ENCODE measurements around the gene AANAT.

The AANAT gene

GRCh38 chr17:76440751-76441362 is 26.5 kb upstream of the AANAT start:
- in situ Hi-C loops (cut with HindIII; ENCODE audit: low sequenced_read_pairs), result loop anchor here (5.0 to 25.0 kb wide), 3 partner anchors 109 to 404 kb away; partner anchors contain the start of gene EVPL

DNA sequence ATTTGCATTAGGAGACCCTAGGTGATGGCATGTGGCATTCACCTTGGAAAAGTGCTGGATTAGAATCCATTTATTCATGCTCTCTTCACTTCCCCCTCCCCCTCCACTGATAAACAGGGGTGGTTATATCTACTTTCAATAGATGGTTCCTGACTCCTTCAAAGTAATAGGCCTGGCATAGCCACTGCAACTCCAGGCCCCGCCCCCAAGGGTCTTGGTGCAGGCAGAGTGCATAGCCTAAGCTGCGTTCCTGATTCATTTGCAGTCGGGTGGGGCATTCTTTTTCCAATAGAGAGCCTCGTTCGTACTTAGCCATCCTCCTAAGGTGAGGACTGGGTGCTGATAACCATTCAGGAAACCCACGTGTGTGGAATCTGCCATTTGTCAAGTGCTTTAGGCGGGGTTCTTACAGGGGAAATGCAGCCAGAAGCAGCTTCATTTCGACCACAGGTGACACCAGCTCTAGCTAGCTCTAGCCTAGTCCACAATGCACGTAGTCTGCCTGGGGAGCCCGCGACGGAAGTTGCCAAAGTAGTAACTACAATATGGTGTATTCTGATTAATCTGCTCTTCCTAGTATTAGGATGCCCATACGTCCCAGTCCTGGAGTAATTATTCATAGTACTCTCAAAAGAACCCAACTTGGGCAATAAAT is 25.6 kb upstream of the AANAT start:
- in situ Hi-C loops (cut with HindIII; ENCODE audit: low sequenced_read_pairs), result loop anchor here (5.0 to 25.0 kb wide), 3 partner anchors 110 to 405 kb away; partner anchors contain the start of gene EVPL

- in situ Hi-C loops (cut with HindIII; ENCODE audit: low sequenced_read_pairs), result loop anchor here (5.0 to 25.0 kb wide), 3 partner anchors 110 to 405 kb away; partner anchors contain the start of gene EVPL
Measured at GRCh38 chr17:76442341-76443338, 24.8 kb upstream of the AANAT start.

DNA sequence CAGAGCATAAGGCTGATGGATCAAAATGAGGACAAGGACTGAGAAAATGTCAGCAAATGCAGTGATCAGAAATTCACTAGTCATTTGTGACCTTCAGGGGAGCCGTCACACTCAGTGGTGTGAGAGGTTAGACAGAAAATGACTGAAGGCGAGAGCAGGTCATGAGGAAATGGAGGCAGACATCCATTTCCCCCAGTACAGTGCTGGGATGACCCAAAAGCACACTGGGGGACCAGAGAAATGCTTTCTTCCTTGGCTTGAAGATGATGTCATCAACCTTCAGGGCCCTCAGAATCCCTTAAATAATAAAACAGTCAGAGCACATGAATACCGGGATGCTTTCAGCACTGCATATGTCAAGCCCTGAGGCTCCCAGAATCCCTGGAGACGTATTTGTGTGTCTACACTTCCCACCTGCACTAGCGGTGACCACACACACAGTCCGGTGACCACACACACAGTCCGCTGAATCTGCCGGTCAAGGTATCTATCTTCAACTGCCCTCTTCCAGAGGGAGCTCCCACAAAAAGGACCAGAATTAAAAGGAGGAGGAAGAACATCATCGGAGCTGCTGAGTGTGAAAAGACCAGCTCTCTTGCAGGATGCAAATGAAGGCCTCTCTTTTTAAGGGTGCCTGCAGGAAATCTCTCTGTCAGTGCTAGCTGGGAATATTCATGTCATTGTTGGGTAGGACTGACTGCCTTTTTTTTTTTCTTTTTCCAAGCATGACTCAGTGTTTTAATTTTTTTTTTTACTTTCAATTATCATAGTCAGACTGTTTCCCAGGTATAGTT is 22.7 kb upstream of the AANAT start:
- in situ Hi-C loops (cut with HindIII; ENCODE audit: low sequenced_read_pairs), result loop anchor here (5.0 to 25.0 kb wide), 3 partner anchors 112 to 407 kb away; partner anchors contain the start of gene EVPL

DNA sequence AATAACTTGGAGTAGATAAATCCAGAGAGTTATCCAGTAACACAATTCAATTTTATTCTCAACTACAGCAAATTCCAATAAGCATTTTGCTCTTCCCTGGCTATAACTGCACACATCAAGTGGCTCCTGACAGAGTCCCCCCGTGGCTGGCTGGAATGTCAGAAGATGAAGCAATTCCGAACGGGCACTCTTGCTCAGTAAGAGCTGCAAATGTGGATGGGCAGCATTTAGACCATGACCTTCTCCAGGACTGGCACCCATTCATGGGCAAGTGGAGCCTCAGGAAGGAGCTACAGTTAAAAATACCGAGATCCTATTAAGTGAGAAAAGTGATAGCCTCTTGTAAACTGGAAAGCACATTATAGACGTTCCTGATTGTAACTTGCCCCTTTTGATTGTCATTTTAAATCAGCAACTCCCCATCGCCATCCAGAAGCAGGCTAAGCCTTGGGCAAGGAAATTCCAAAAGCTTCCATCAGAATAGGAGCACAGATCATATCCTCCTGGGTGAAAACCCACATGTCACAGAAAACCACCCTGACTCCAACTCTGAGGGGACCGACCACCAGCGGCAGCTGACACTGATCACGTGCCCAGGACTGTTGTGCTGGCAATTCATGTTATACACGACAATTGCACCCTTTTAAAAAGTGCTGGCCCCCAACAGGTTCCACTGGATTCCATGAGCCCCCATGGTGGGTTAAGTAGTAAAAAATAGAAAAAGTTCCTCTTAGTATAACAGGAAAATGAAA is 21.5 kb upstream of the AANAT start:
- in situ Hi-C loops (cut with HindIII; ENCODE audit: low sequenced_read_pairs), result loop anchor here (25.0 kb wide), 2 partner anchors 259 to 409 kb away; partner anchors contain the start of gene EVPL

DNA sequence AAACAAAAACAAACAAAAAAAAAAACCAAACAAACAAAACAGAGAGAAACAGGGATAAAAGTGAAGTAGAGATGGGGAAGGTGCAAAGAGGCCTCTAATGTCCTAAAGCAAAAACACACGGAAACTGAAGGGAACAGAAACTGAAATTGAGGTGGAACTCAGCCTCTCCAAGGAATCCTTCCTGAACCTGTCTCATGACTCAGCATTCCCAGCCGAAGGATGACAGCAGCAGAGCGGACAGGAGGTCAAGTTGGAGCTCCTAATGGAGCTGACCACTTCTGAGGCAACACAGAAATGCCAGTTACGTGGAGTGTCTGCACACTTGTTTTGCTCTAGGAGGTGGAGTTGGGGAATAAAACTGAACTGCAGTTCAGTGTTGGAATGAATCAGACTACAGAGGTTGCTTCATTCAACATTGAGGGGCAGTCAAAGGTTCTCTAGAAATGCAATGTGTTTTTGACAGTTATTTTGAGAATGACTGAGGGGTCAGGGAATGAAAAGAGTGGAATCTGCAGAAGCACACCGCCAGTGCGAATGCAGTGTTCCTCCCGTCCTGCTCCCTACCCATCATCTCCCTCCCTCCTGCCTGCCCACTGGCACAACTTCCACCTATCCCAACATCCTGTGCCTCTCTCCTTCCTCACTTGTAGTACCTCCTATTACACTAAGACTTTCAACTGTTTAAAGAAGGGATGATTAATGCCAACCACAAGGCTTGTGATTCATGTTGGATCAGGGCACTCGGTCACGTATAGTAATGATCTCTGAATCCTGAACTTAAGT is 20.8 kb upstream of the AANAT start:
- in situ Hi-C loops (cut with HindIII; ENCODE audit: low sequenced_read_pairs), result loop anchor here (25.0 kb wide), 2 partner anchors 259 to 409 kb away; partner anchors contain the start of gene EVPL

DNA sequence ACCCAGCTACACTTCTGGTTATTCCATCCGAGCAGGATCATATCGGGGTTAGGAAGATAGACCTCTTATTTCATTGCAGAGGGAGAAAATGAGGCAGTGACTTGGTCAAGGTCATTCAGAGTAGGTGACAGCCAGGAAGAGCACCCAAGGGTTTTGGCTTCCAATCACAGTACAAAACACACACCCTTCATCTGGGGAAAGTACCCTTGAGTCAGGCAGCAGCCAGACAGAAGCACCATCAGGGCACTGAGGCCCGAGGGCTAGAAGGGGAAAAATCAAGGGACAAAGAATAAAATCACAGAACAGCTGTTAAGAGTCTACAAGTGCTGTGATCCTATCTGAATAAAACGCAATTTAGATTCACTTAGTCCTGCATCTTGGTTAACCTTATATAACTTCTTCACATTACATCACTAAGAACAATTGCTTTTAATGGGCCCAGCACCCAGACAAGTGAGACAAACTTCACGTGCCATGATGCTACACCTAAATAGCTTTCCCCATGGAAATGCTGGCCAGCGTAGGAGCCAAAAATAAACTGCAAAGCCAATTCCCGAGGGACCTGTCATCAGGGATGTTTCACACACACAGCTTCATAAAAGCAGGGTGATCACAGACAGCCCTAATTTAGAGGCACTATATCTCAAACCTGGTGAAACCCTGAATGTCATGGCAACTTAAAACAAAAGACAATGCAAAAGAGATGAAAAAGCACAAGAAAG is 19.3 kb upstream of the AANAT start:
- in situ Hi-C loops (cut with HindIII; ENCODE audit: low sequenced_read_pairs), result loop anchor here (25.0 kb wide), 2 partner anchors 261 to 411 kb away; partner anchors contain the start of gene EVPL

DNA sequence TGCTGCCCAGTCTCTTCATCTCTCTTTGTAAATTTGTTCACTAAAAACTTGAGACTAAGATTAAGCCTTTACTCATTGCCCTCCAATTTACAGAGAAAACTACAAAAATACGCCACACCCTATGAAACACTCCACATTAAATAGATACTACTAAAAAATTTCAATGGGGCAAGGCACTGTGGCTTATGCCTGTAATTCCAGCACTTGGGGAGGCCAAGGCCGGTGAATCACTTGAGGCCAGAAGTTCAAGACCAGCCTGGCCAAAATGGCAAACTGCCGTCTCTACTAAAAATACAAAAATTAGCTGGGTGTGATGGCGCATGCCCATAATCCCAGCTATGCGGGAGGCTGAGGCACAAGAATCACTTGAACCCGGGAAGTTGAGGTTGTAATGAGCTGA is 18.3 kb upstream of the AANAT start:
- in situ Hi-C loops (cut with HindIII; ENCODE audit: low sequenced_read_pairs), result loop anchor here (25.0 kb wide), 2 partner anchors 262 to 412 kb away; partner anchors contain the start of gene EVPL

- in situ Hi-C loops (cut with HindIII; ENCODE audit: low sequenced_read_pairs), result no loop called here
Measured at GRCh38 chr17:76451506-76451905, 15.9 kb upstream of the AANAT start.

DNA sequence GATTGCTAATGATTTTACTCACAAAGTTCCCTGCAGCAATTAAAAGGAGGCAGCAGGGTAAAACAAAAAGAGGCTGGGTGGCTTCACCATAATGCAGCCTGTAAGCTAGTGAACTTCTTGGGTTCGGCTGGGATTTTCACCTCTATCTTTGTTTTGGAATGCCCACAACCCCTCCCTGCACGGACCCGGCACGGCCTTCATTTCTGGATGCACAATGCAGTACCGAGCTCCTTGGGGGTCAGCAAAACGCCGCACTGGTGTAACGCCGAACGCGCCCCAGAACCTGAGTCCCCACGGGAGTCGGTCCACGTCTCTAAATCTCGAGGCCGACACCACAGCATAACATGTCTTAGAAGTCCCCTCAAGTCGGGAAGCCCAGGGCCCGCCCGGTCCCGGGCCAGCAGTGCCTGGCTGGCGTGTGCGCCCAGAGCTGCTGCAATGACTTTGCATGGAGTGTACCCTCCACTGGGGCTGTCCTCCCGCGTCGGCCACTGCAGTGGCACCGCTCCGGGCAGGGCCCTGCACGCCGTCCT is 15.2 kb upstream of the AANAT start:
- in situ Hi-C loops (cut with HindIII; ENCODE audit: low sequenced_read_pairs), result no loop called here

- in situ Hi-C loops (cut with HindIII; ENCODE audit: low sequenced_read_pairs), result no loop called here
Measured at GRCh38 chr17:76452660-76453430, 14.6 kb upstream of the AANAT start, which contains the start of gene UBE2O. Gene UBE2O, minus strand, starts transcription at chr17:76453152. Its CDS starts 11 bp downstream, at chr17:76453141.

DNA sequence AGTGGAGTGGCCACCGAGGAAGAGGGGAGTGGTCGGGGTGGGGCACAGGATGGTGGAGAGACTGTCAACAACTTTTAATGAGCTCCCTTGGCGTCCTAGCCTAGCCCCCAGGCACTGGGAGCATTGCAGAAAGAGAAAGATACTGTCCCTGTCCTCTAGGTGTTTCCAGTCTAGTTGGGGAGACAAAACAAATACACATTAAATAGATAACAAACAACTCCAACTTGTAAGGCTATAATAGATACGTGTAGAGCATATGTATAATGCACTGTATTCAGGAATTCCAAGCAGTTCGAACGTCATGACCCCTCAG is 14.0 kb upstream of the AANAT start:
- in situ Hi-C loops (cut with HindIII; ENCODE audit: low sequenced_read_pairs), result no loop called here

GRCh38 chr17:76458580-76459490 is 8.6 kb upstream of the AANAT start:
- in situ Hi-C loops (cut with HindIII; ENCODE audit: low sequenced_read_pairs), result no loop called here

DNA sequence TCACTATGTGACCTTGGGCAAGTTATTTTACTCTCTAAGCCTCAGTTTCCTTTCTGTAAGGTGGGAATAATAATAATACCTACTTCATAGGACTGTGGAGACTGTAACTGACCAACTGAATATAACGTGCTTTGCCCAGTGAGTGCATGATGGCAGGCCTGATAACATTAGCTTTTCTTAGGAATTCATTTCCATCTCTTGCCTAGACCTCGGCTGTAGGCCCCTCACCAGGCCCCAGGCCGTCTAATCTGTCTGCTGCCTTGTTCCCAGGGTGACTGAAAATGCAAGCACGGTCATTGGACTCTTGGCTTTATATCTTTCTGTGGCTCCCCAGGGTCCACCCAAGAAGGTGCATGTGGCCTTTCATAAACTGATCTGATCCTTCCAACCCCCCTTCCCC is 7.7 kb upstream of the AANAT start:
- in situ Hi-C loops (cut with HindIII; ENCODE audit: low sequenced_read_pairs), result loop anchor here (5.0 kb wide), 2 partner anchors 32 to 53 kb away; no protein-coding TSS in a partner anchor

DNA sequence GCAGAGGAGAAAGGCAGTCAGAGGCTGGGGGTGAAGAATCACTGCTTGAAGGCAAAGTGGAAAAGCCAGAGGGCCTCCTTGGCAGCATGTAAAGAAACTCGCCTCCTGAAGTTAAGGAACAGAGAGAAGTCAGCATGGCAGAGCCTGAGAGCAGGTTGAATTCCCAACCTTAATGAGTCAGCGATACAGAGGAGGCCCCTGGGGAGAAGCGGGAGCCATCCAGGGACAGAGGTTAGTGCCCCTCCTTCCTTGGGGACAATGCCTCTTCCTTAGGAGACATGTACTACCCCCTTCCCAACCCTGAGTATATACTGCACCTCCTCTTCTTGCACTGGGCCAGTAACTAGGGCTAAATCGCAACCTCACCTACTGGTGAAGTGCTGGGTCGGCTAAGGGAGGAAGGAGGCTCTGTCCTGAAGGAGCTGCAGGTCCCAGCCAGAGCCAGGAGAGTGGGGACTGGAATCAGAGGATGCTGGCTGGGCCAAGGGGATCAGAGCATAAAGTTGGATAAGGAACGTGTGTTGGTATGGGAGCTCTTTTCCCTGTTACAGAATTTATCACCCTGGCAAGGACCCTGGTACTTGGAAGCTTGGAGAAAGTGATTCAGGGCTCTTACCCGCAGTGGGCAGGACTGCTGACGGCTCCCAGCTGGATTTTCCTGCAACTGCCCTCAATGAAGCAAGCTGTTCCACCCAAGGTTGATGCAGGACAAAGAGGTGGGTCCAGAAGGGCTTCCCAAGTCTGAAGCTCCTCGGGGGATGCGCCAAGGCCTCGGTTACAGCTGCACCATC is 5.4 kb upstream of the AANAT start:
- in situ Hi-C loops (cut with HindIII; ENCODE audit: low sequenced_read_pairs), result loop anchor here (5.0 kb wide), 2 partner anchors 35 to 50 kb away; no protein-coding TSS in a partner anchor

All from endothelial cell of hepatic sinusoid (primary cell).